Measurements from ENCODE around the gene COLQ.
"Not testable (repeated sequence)": the region's sequence is repeated elsewhere in the genome, so short reads cannot be mapped to it uniquely, and the experiment has no call there.

COLQ gene

GRCh38 chr3:15427981-15428380 is 93.5 kb downstream of the COLQ start:
- POLR2A ChIA-PET, result interaction anchor here (0.6 kb wide), 1 partner anchor 13 kb away, joined by 3 read pairs; no protein-coding TSS in a partner anchor
- H3K27me3 ChIP-seq (replicated peaks in 2 of 5; ENCODE audit: control insufficient read depth in 4 of 5, insufficient read depth in 5 of 5, low read length in 4 of 5), result no peaks in the 10 kb centered on the region
- peaks cover 4 to 42% (median 26%) of the 10 kb centered on the region in 4 experiments for H3K36me3 ChIP-seq (ENCODE audit: control insufficient read depth in 4 of 4, insufficient read depth in 4 of 4, low read length in 3 of 4)
- H3K4me1 ChIP-seq (ENCODE audit: control extremely low read depth in 1 of 4, control insufficient read depth in 4 of 4, insufficient read depth in 4 of 4, low read length in 3 of 4), result peaks cover 16 to 30% (median 21%) of the 10 kb centered on the region in 4 experiments
- peak overlapping the region; percentile 82 to 91 for H3K27ac ChIP-seq (ENCODE audit: insufficient read depth in 1 of 2, low read depth in 1 of 2, low read length in 2 of 2, poor library complexity in 1 of 2, severe bottlenecking in 2 of 2)
- H3K4me3 ChIP-seq (ENCODE audit: control insufficient read depth in 1 of 7, extremely low read depth in 1 of 7, insufficient read depth in 4 of 7, low read depth in 2 of 7, low read length in 6 of 7), result peak overlapping the region; percentile 82 to 98 (median 92)
- DNase-seq, result peak in 1 of 3 donors; percentile 10
- H3K9me3 ChIP-seq (ENCODE audit: control extremely low read depth in 1 of 5, control insufficient read depth in 4 of 5, insufficient read depth in 2 of 5, low read depth in 1 of 5, low read length in 4 of 5), result no peaks in the 10 kb centered on the region
- 0% methylated on average over 6 of the region's 11 CpGs for WGBS (ENCODE audit: insufficient coverage)
- CTCF ChIA-PET, result interaction anchor here (0.9 to 2.1 kb wide), 4 partner anchors 19 to 141 kb away, joined by 3 to 9 read pairs (median 4); no protein-coding TSS in a partner anchor

GRCh38 chr3:15427182-15427880 is 94.2 kb downstream of the COLQ start, which contains the start of the genes EAF1 and METTL6:
EAF1 (plus strand) TSS chr3:15427598; CDS start chr3:15427780, 182 bp downstream.
METTL6 (minus strand) TSS chr3:15427544; CDS start chr3:15426511, 1,033 bp downstream.
- H3K27me3 ChIP-seq (replicated peaks in 2 of 5; ENCODE audit: control insufficient read depth in 4 of 5, insufficient read depth in 5 of 5, low read length in 4 of 5), result no peaks in the 10 kb centered on the region
- H3K4me3 ChIP-seq (ENCODE audit: control insufficient read depth in 1 of 7, extremely low read depth in 1 of 7, insufficient read depth in 4 of 7, low read depth in 2 of 7, low read length in 6 of 7), result peak within 1 kb of the TSS; percentile 82 to 98 (median 92)
- no peaks in the 10 kb centered on the region for H3K9me3 ChIP-seq (ENCODE audit: control extremely low read depth in 1 of 5, control insufficient read depth in 4 of 5, insufficient read depth in 2 of 5, low read depth in 1 of 5, low read length in 4 of 5)
- H3K4me1 ChIP-seq (ENCODE audit: control extremely low read depth in 1 of 4, control insufficient read depth in 4 of 4, insufficient read depth in 4 of 4, low read length in 3 of 4), result peaks cover 16 to 30% (median 21%) of the 10 kb centered on the region in 4 experiments
- ChIA-PET CTCF (interaction anchor here (0.9 to 3.3 kb wide), 6 partner anchors 20 to 142 kb away, joined by 3 to 10 read pairs (median 4); no protein-coding TSS in a partner anchor), POLR2A (interaction anchor here (0.6 kb wide), 1 partner anchor 14 kb away, joined by 3 read pairs; no protein-coding TSS in a partner anchor)
- peak; percentile 84 to 85 (median 85) for DNase-seq
- WGBS (ENCODE audit: insufficient coverage), result 0% methylated on average over 49 of the region's 52 CpGs
- H3K27ac ChIP-seq (ENCODE audit: insufficient read depth in 1 of 2, low read depth in 1 of 2, low read length in 2 of 2, poor library complexity in 1 of 2, severe bottlenecking in 2 of 2), result peak within 1 kb of the TSS; percentile 82 to 91
- H3K36me3 ChIP-seq (ENCODE audit: control insufficient read depth in 4 of 4, insufficient read depth in 4 of 4, low read length in 3 of 4), result peaks cover 4 to 40% (median 26%) of the 10 kb centered on the region in 4 experiments

DNA sequence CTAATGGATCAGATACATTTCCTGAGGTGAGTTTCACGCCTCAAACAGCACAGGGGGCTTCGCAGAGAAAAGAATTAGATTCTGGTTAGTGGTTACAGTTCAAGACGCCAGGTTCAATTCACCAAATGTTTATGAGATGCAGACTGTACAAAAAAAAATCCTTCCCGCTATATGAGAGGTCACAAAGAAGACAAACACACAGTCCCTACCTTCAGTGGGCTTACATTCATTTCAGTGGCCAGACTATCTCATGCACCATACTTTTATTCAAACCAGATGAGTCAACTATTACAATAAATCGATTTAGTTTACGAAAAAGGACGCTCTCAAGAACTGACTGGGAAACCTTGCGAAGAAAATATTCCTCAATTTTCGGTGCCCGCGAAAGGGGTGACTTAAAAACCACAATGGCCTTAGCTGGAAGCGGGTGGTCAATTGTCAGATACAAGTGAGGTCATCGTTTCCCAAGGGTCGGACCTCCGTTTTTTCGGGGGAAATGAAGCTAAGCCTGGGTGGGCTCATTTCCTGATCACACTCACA is 94.9 kb downstream of the COLQ start:
- Histone ChIP-seq H3K36me3 (ENCODE audit: control insufficient read depth in 4 of 4, insufficient read depth in 4 of 4, low read length in 3 of 4) (peaks cover 2 to 35% (median 24%) of the 10 kb centered on the region in 4 experiments), H3K27me3 (replicated peaks in 2 of 5; ENCODE audit: control insufficient read depth in 4 of 5, insufficient read depth in 5 of 5, low read length in 4 of 5) (no peaks in the 10 kb centered on the region), H3K27ac (ENCODE audit: insufficient read depth in 1 of 2, low read depth in 1 of 2, low read length in 2 of 2, poor library complexity in 1 of 2, severe bottlenecking in 2 of 2) (peak overlapping the region; percentile 82 to 91), H3K9me3 (ENCODE audit: control extremely low read depth in 1 of 5, control insufficient read depth in 4 of 5, insufficient read depth in 2 of 5, low read depth in 1 of 5, low read length in 4 of 5) (no peaks in the 10 kb centered on the region), H3K4me3 (ENCODE audit: control insufficient read depth in 1 of 7, extremely low read depth in 1 of 7, insufficient read depth in 4 of 7, low read depth in 2 of 7, low read length in 6 of 7) (peak overlapping the region; percentile 82 to 98 (median 92)), H3K4me1 (ENCODE audit: control extremely low read depth in 1 of 4, control insufficient read depth in 4 of 4, insufficient read depth in 4 of 4, low read length in 3 of 4) (peaks cover 16 to 30% (median 21%) of the 10 kb centered on the region in 4 experiments)
- WGBS (ENCODE audit: insufficient coverage), result 55% methylated on average over 15 of the region's 16 CpGs
- DNase-seq, result no peak
- ChIA-PET CTCF (interaction anchor here (0.8 to 3.3 kb wide), 8 partner anchors 9 to 159 kb away, joined by 3 to 10 read pairs (median 4); no protein-coding TSS in a partner anchor), POLR2A (no interaction called here)

GRCh38 chr3:15420871-15421270 is 100.6 kb downstream of the COLQ start:
- no peaks in the 10 kb centered on the region for H3K9me3 ChIP-seq (ENCODE audit: control extremely low read depth in 1 of 5, control insufficient read depth in 4 of 5, insufficient read depth in 2 of 5, low read depth in 1 of 5, low read length in 4 of 5)
- WGBS (ENCODE audit: insufficient coverage), result 100% methylated on average over 3 of the region's 4 CpGs
- H3K27me3 ChIP-seq (replicated peaks in 2 of 5; ENCODE audit: control insufficient read depth in 4 of 5, insufficient read depth in 5 of 5, low read length in 4 of 5), result no peaks in the 10 kb centered on the region
- DNase-seq, result no peak
- H3K27ac ChIP-seq (ENCODE audit: insufficient read depth in 1 of 2, low read depth in 1 of 2, low read length in 2 of 2, poor library complexity in 1 of 2, severe bottlenecking in 2 of 2), result no peak overlapping the region
- peaks cover 18 to 56% (median 27%) of the 10 kb centered on the region in 4 experiments for H3K36me3 ChIP-seq (ENCODE audit: control insufficient read depth in 4 of 4, insufficient read depth in 4 of 4, low read length in 3 of 4)
- no peak overlapping the region for H3K4me3 ChIP-seq (ENCODE audit: control insufficient read depth in 1 of 7, extremely low read depth in 1 of 7, insufficient read depth in 4 of 7, low read depth in 2 of 7, low read length in 6 of 7)
- peaks cover 0 to 4% (median 2%) of the 10 kb centered on the region in 4 experiments for H3K4me1 ChIP-seq (ENCODE audit: control extremely low read depth in 1 of 4, control insufficient read depth in 4 of 4, insufficient read depth in 4 of 4, low read length in 3 of 4)
- CTCF ChIA-PET, result no interaction called here
- POLR2A ChIA-PET, result interaction anchor here (0.6 kb wide), 1 partner anchor 131 kb away, joined by 3 read pairs; no protein-coding TSS in a partner anchor

GRCh38 chr3:15410966-15411365 is 110.5 kb downstream of the COLQ start:
- POLR2A ChIA-PET; DNase-seq; H3K4me1 ChIP-seq (ENCODE audit: control extremely low read depth in 1 of 4, control insufficient read depth in 4 of 4, insufficient read depth in 4 of 4, low read length in 3 of 4); H3K9me3 ChIP-seq (ENCODE audit: control extremely low read depth in 1 of 5, control insufficient read depth in 4 of 5, insufficient read depth in 2 of 5, low read depth in 1 of 5, low read length in 4 of 5); H3K4me3 ChIP-seq (ENCODE audit: control insufficient read depth in 1 of 7, extremely low read depth in 1 of 7, insufficient read depth in 4 of 7, low read depth in 2 of 7, low read length in 6 of 7); H3K27ac ChIP-seq (ENCODE audit: insufficient read depth in 1 of 2, low read depth in 1 of 2, low read length in 2 of 2, poor library complexity in 1 of 2, severe bottlenecking in 2 of 2); H3K27me3 ChIP-seq (replicated peaks in 2 of 5; ENCODE audit: control insufficient read depth in 4 of 5, insufficient read depth in 5 of 5, low read length in 4 of 5): not testable (repeated sequence)
- CTCF ChIA-PET, result interaction anchor here (0.9 kb wide), 1 partner anchor 302 kb away, joined by 3 read pairs; no protein-coding TSS in a partner anchor
- H3K36me3 ChIP-seq (ENCODE audit: control insufficient read depth in 4 of 4, insufficient read depth in 4 of 4, low read length in 3 of 4), result peaks cover 23 to 56% (median 42%) of the 10 kb centered on the region in 4 experiments
- 85% methylated on average over 4 of the region's 7 CpGs for WGBS (ENCODE audit: insufficient coverage)

GRCh38 chr3:15409774-15410173 is 111.7 kb downstream of the COLQ start:
- ChIA-PET CTCF (interaction anchor here (1.0 to 3.5 kb wide), 2 partner anchors 20 to 142 kb away, joined by 3 to 40 read pairs; no protein-coding TSS in a partner anchor), POLR2A (no interaction called here)
- H3K36me3 ChIP-seq (ENCODE audit: control insufficient read depth in 4 of 4, insufficient read depth in 4 of 4, low read length in 3 of 4), result peaks cover 13 to 44% (median 32%) of the 10 kb centered on the region in 4 experiments
- no peak overlapping the region for H3K27ac ChIP-seq (ENCODE audit: insufficient read depth in 1 of 2, low read depth in 1 of 2, low read length in 2 of 2, poor library complexity in 1 of 2, severe bottlenecking in 2 of 2)
- H3K4me3 ChIP-seq (ENCODE audit: control insufficient read depth in 1 of 7, extremely low read depth in 1 of 7, insufficient read depth in 4 of 7, low read depth in 2 of 7, low read length in 6 of 7), result no peak overlapping the region
- WGBS (ENCODE audit: insufficient coverage), result no CpG with 5 or more reads among the region's 2 CpGs
- DNase-seq, result no peak
- peaks cover 0 to 2% (median 0%) of the 10 kb centered on the region in 4 experiments for H3K4me1 ChIP-seq (ENCODE audit: control extremely low read depth in 1 of 4, control insufficient read depth in 4 of 4, insufficient read depth in 4 of 4, low read length in 3 of 4)
- H3K9me3 ChIP-seq (ENCODE audit: control extremely low read depth in 1 of 5, control insufficient read depth in 4 of 5, insufficient read depth in 2 of 5, low read depth in 1 of 5, low read length in 4 of 5), result no peaks in the 10 kb centered on the region
- H3K27me3 ChIP-seq (replicated peaks in 2 of 5; ENCODE audit: control insufficient read depth in 4 of 5, insufficient read depth in 5 of 5, low read length in 4 of 5), result no peaks in the 10 kb centered on the region
